HG03558 (cell line): Measurements from ENCODE around the gene CCDC116.
"Not testable (repeated sequence)": the region's sequence is repeated elsewhere in the genome, so short reads cannot be mapped to it uniquely, and the experiment has no call there.

Experiments used
- ATAC-seq: cut with Tn5 transposase; IDR thresholded peaks from one replicate; pipeline ENCODE4 v1.9.1; 2021; ENCODE audit warnings: moderate number of reproducible peaks; ENCODE audit not compliant: unreplicated experiment; ENCODE audit errors: extremely low read depth

Gene CCDC116

GRCh38 chr22:21629255-21630149 lies 3.1 kb upstream of the CCDC116 start, which contains the start of gene YDJC:
YDJC (minus strand) TSS chr22:21630022; CDS start chr22:21630014, 8 bp downstream.
- ATAC-seq = peak; percentile 53

- ATAC-seq = no peak
Observed at GRCh38 chr22:21631025-21631424, 1.5 kb upstream of the CCDC116 start.

GRCh38 chr22:21632931-21633330 lies 371 bp downstream of the CCDC116 start:
- ATAC-seq = no peak

GRCh38 chr22:21633481-21633880 lies 921 bp downstream of the CCDC116 start:
- no peak for ATAC-seq

- ATAC-seq = no peak
Observed at GRCh38 chr22:21634081-21634480, 1.5 kb downstream of the CCDC116 start.

GRCh38 chr22:21634844-21635243 lies 2.3 kb downstream of the CCDC116 start:
- no peak for ATAC-seq

- ATAC-seq = no peak
Observed at GRCh38 chr22:21635771-21636510, 3.4 kb downstream of the CCDC116 start.

- no peak for ATAC-seq
Observed at GRCh38 chr22:21636629-21637218, 4.2 kb downstream of the CCDC116 start.

- ATAC-seq = not testable (repeated sequence)
Observed at GRCh38 chr22:21637450-21637849, 4.9 kb downstream of the CCDC116 start.

GRCh38 chr22:21639359-21639758 lies 6.8 kb downstream of the CCDC116 start:
- ATAC-seq = no peak

GRCh38 chr22:21640810-21641209 lies 8.2 kb downstream of the CCDC116 start:
- no peak for ATAC-seq

GRCh38 chr22:21641417-21641788 lies 8.8 kb downstream of the CCDC116 start:
- no peak for ATAC-seq

- ATAC-seq = peak; percentile 76
Observed at GRCh38 chr22:21641789-21642583, 9.4 kb downstream of the CCDC116 start, which contains the start of gene SDF2L1. SDF2L1 (plus strand) TSS chr22:21642302; CDS start chr22:21642337, 35 bp downstream.

GRCh38 chr22:21642584-21643448 lies 10.3 kb downstream of the CCDC116 start:
- ATAC-seq = no peak

- ATAC-seq = no peak
Observed at GRCh38 chr22:21643533-21644357, 11.2 kb downstream of the CCDC116 start.

GRCh38 chr22:21645513-21645912 lies 13.0 kb downstream of the CCDC116 start:
- not testable (repeated sequence) for ATAC-seq

GRCh38 chr22:21646608-21647590 lies 14.3 kb downstream of the CCDC116 start:
- ATAC-seq = no peak
